PFSK-1 (cell line): Measurements from ENCODE around the gene ADAM11.

ENCODE experiments used
- FOXP2 ChIP-seq: optimal IDR thresholded peaks from 2 replicates; pipeline ENCODE3; 2011; ENCODE audit warnings: borderline replicate concordance, control low read depth, inconsistent platforms; ENCODE audit not compliant: insufficient read depth; ENCODE audit errors: extremely low read length, extremely low read depth
- POLR2AphosphoS5 ChIP-seq: IDR thresholded peaks from 2 replicates; pipeline ENCODE4 v1.6.1; 2012; ENCODE audit warnings: low read depth, mild to moderate bottlenecking, control low read depth, low read length, moderate library complexity
- REST ChIP-seq, 2 experiments: IDR thresholded peaks; 2 replicates each; pipeline versions ENCODE4 v1.6.1 to v1.8.0; 2011 to 2012; ENCODE audit warnings: low read depth in 2 of 2, low read length in 2 of 2, control low read depth in 1 of 2, inconsistent platforms in 1 of 2, mild to moderate bottlenecking in 1 of 2, moderate library complexity in 1 of 2; ENCODE audit not compliant: insufficient read depth in 1 of 2
- SIN3A ChIP-seq: IDR thresholded peaks from 2 replicates; pipeline ENCODE4 v1.6.1; 2012; ENCODE audit warnings: mild to moderate bottlenecking, low read length, moderate library complexity, borderline replicate concordance; ENCODE audit not compliant: insufficient read depth
- TAF1 ChIP-seq: IDR thresholded peaks from 2 replicates; pipeline ENCODE4 v1.6.1; 2012; ENCODE audit warnings: low read length, control low read depth, borderline replicate concordance; ENCODE audit not compliant: insufficient read depth

ADAM11 gene

GRCh38 chr17:44780161-44780560 is 21.4 kb downstream of the ADAM11 start:
- no peak for TF ChIP-seq SIN3A
- TF ChIP-seq FOXP2: no peak
- TF ChIP-seq POLR2AphosphoS5: no peak
- TF ChIP-seq REST (IDR thresholded peaks at IDR 0.05; ENCODE audit: insufficient read depth in 1 of 2, low read depth in 2 of 2, low read length in 2 of 2): no peak
- no peak for TF ChIP-seq TAF1

GRCh38 chr17:44780845-44781480 is 22.2 kb downstream of the ADAM11 start:
- TF ChIP-seq TAF1 (no peak), SIN3A (no peak), REST (IDR thresholded peaks at IDR 0.05; ENCODE audit: insufficient read depth in 1 of 2, low read depth in 2 of 2, low read length in 2 of 2) (no peak), POLR2AphosphoS5 (no peak), FOXP2 (no peak)

GRCh38 chr17:44781551-44782325 is 22.9 kb downstream of the ADAM11 start:
- no peak for TF ChIP-seq FOXP2
- TF ChIP-seq POLR2AphosphoS5: peak; percentile 38; the same call in 1 of the 2 replicates
- TF ChIP-seq REST (IDR thresholded peaks at IDR 0.05; ENCODE audit: insufficient read depth in 1 of 2, low read depth in 2 of 2, low read length in 2 of 2): no peak
- TF ChIP-seq TAF1: no peak

GRCh38 chr17:44782326-44782850 is 23.6 kb downstream of the ADAM11 start:
- TF ChIP-seq TAF1: no peak
- 0 out of 2 replicates have a peak, but pooled peaks have one; percentile 1 for TF ChIP-seq POLR2AphosphoS5
- TF ChIP-seq FOXP2: no peak
- no peak for TF ChIP-seq SIN3A

GRCh38 chr17:44785921-44786320 is 27.1 kb downstream of the ADAM11 start:
- TF ChIP-seq REST (IDR thresholded peaks at IDR 0.05; ENCODE audit: insufficient read depth in 1 of 2, low read depth in 2 of 2, low read length in 2 of 2): no peak
